CD4-positive, alpha-beta T cell treated with Interleukin-10 for 1 hour (primary cell): ENCODE data around the gene LCA5L.
"Not testable (repeated sequence)": the region's sequence is repeated elsewhere in the genome, so short reads cannot be mapped to it uniquely, and the experiment has no call there.

Source experiments
- DNase-seq: peaks from one replicate; pipeline ENCODE4 v3.0.0-alpha.2; 2020

LCA5L gene

GRCh38 chr21:39386899-39387298 is 58.7 kb downstream of the LCA5L start:
- no peak for DNase-seq

GRCh38 chr21:39386194-39386593 is 59.4 kb downstream of the LCA5L start:
- peak; percentile 13 for DNase-seq

GRCh38 chr21:39385299-39386145 is 60.1 kb downstream of the LCA5L start:
- peak; percentile 62 for DNase-seq

GRCh38 chr21:39384674-39385298 is 60.8 kb downstream of the LCA5L start:
- DNase-seq, result no peak

GRCh38 chr21:39382096-39382495 is 63.5 kb downstream of the LCA5L start:
- not testable (repeated sequence) for DNase-seq

GRCh38 chr21:39381009-39381408 is 64.6 kb downstream of the LCA5L start:
- DNase-seq, result no peak

- peak; percentile 92 for DNase-seq
Measured at GRCh38 chr21:39379986-39380891, 65.3 kb downstream of the LCA5L start.

GRCh38 chr21:39377444-39378050 is 68.0 kb downstream of the LCA5L start:
- DNase-seq, result no peak

GRCh38 chr21:39375446-39375845 is 70.1 kb downstream of the LCA5L start:
- DNase-seq, result no peak

- no peak for DNase-seq
Measured at GRCh38 chr21:39374046-39374445, 71.5 kb downstream of the LCA5L start.

- peak; percentile 29 for DNase-seq
Measured at GRCh38 chr21:39373634-39374033, 71.9 kb downstream of the LCA5L start.

- DNase-seq, result not testable (repeated sequence)
Measured at GRCh38 chr21:39369896-39370288, 75.7 kb downstream of the LCA5L start.

- no peak for DNase-seq
Measured at GRCh38 chr21:39367783-39368182, 77.8 kb downstream of the LCA5L start.

GRCh38 chr21:39366563-39366962 is 79.0 kb downstream of the LCA5L start:
- no peak for DNase-seq

- no peak for DNase-seq
Measured at GRCh38 chr21:39364949-39365348, 80.6 kb downstream of the LCA5L start.

GRCh38 chr21:39363607-39364555 is 81.7 kb downstream of the LCA5L start:
- DNase-seq, result no peak

- DNase-seq, result no peak
Measured at GRCh38 chr21:39362733-39363132, 82.8 kb downstream of the LCA5L start.

GRCh38 chr21:39359382-39359781 is 86.2 kb downstream of the LCA5L start:
- DNase-seq, result no peak
